ENCODE measurements around the gene DNPEP.
"Not testable (repeated sequence)": the region's sequence is repeated elsewhere in the genome, so short reads cannot be mapped to it uniquely, and the experiment has no call there.

The DNPEP gene

DNA sequence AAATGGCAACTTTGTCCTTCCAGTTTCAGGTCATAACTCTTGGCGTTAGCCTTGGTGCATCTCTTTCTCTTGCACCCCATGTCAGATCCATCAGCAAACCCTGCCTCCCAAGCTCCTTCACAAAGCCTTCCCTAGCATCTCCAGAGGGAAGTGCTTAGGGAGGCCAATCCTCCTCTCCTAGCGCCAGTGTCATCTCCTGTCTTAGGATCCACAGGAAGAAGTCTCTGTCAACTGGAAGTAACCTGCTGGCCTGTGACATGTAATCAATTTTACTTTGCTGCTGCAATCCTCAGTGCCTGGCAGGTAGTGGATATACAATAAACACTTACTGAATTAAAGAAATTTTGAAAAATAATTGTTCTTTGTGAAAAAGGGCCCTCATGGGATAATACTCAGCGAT, 7.9 kb upstream of the DNPEP start:
- Mint-ChIP-seq H3K4me3 (no peak overlapping the region), H3K36me3 (no peaks in the 10 kb centered on the region), H3K4me1 (peaks cover 8% of the 10 kb centered on the region), H3K27ac (no peak overlapping the region), H3K9me3 (no peaks in the 10 kb centered on the region)
- ATAC-seq, result no peak
- DNase-seq (ENCODE audit: low spot score in 2 of 2), result no peak

GRCh38 chr2:219395056-219395455, 7.3 kb upstream of the DNPEP start:
- not testable (repeated sequence) for H3K4me1 Mint-ChIP-seq; H3K36me3 Mint-ChIP-seq; H3K4me3 Mint-ChIP-seq; DNase-seq (ENCODE audit: low spot score in 2 of 2); H3K9me3 Mint-ChIP-seq; H3K27ac Mint-ChIP-seq; ATAC-seq

DNA sequence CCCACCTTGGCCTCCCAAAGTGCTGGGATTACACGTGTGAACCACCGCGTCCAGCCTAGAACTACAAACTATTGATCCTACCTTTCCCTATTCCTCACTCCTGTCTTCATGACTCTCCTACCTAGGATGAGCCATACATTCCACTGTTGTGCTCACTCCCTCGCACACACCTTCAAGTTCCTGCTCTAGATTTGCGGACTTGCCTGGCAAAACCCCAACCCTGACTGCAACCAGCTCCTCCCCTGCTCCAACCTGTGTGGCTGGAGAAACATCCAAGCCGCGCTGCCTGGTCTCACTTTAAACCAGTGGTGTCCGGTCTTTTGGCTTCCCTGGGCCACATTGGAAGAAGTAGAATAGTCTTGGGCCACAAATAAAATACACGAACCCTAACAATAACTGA, 5.0 kb upstream of the DNPEP start:
- DNase-seq (ENCODE audit: low spot score in 2 of 2) (no peak), ATAC-seq (no peak)
- no peaks in the 10 kb centered on the region for H3K9me3 Mint-ChIP-seq
- peaks cover 8% of the 10 kb centered on the region for H3K4me1 Mint-ChIP-seq
- no peaks in the 10 kb centered on the region for H3K36me3 Mint-ChIP-seq
- no peak overlapping the region for H3K27ac Mint-ChIP-seq
- no peak overlapping the region for H3K4me3 Mint-ChIP-seq

DNA sequence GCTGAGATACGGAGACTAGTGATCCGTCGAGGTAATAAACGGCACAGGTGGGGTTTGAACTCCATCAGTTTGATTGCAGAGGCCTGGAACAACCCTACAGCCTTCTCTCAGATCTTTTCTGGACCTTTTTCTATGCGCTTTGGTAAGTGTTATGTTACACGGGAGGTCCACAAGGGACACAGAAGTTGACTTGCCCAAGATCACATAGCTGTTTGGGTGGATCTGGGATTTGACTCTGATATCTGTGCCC, 1.1 kb upstream of the DNPEP start:
- no peak for DNase-seq (ENCODE audit: low spot score in 2 of 2)
- Mint-ChIP-seq H3K4me1 (peaks cover 17% of the 10 kb centered on the region), H3K4me3 (peak overlapping the region; percentile 93), H3K36me3 (peaks cover 37% of the 10 kb centered on the region), H3K27ac (peak overlapping the region; percentile 56), H3K9me3 (no peaks in the 10 kb centered on the region)
- ATAC-seq, result no peak

DNA sequence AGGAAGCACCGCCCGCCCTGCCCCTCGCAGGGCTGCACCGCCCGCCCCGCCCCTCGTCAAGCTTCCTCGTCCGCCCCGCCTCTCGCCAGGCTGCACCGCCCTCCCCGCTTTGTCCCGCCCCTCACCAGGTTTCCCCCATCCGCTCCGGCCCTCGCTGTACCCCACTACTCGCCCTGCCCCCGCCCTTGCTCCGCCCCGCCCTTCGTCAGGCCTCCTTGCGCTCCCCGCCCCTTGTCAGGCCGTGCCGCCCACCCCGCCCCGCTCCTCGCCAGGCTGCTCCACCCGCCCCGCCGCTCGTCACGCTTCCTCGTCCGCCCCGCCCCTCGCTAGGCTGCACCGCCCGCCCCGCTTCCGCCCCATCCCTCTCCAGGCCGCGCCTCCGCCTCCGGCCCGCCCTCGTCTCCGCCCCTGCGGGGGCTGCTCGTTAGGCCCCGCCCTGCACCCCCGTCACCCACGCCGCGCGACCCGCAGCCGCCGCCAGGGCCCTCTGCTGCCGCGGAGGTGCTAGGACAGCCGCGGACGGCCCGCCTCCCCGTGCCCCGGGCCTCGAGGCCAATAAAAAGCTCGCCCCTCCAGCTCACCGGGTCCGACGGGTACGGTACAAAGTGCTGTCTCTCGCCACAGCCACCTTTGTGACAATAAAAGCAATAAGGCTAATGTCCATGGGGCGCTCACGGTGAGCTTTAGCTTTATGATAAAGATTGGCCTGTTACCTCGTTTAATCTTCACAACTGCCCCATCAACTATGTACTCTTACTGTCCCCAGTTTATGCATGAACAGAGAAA, 602 bp upstream of the DNPEP start:
- Mint-ChIP-seq H3K36me3 (peaks cover 43% of the 10 kb centered on the region), H3K9me3 (no peaks in the 10 kb centered on the region), H3K27ac (peak overlapping the region; percentile 99), H3K4me3 (peak overlapping the region; percentile 93), H3K4me1 (peaks cover 23% of the 10 kb centered on the region)
- ATAC-seq (peak; percentile 83), DNase-seq (ENCODE audit: low spot score in 2 of 2) (peak; percentile 97 to 99)

DNA sequence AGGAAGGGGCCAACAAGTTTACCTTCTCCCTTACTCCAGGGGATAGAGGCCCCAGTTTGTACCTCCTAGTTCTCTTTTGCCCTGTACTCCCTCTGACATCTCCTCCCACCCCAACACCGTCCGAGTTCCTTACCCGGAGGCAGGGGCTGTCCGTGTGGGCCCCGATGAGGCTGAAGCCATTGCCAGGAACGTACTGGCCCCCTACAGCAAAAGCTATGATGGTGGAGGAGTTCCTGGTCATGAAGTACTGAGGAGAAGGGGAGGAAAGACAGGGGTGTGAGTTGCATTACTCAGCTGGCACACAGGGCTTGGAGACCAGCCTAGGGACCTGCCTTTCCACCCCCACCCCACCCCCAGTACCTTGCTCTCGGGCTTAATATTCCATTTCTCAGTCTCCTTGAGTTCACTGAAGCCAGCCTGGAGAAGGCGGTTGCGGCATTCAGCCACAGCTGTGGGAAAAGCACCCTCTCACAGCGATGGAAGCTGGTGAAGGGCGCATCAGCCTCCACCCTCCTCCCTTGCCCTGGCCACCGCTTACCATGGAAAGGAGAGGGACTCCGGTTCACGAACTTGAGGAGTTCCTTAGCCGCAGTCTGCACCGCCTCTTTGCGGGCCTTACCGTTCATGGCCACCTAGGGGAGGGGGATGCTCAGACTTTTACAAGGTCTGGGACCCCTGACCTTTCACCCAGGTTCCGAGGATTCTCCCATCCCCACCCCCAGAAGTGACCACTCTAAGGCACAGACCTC, 1.0 kb downstream of the DNPEP start:
- Mint-ChIP-seq H3K36me3 (peaks cover 59% of the 10 kb centered on the region), H3K27ac (peak overlapping the region; percentile 99), H3K9me3 (no peaks in the 10 kb centered on the region), H3K4me3 (peak overlapping the region; percentile 93), H3K4me1 (peaks cover 23% of the 10 kb centered on the region)
- ATAC-seq (no peak), DNase-seq (ENCODE audit: low spot score in 2 of 2) (no peak)

DNA sequence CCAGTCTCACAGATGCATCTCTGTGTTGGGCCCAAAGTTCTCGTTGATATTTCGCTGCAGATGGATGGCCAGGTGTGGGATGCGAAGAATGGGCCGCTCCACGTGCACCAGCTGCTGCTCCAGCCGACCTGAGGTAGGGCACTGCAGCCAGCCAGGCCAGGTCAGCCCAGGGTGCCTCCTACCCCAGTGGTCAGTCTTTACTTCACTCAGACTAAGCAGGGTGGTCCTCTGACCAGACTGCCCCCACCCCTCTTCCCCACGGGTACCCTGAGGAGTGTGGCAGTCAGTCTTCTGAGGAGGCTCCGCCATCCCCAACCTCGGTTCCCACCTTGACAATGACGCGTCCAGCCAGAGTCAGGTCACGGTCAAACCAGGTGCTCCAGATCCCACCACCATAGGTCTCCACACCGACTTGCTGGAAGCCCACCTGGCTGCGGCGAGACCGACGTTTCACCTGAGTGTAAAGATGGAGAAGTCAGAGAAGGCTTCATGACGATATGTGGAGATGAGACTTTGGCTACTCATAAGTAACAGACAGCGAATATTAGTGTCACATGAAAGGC, 1.7 kb downstream of the DNPEP start:
- no peaks in the 10 kb centered on the region for H3K9me3 Mint-ChIP-seq

GRCh38 chr2:219384859-219385258, 2.9 kb downstream of the DNPEP start:
- Mint-ChIP-seq H3K27ac (peak overlapping the region; percentile 80), H3K4me3 (no peak overlapping the region), H3K36me3 (peaks cover 69% of the 10 kb centered on the region), H3K9me3 (no peaks in the 10 kb centered on the region), H3K4me1 (peaks cover 23% of the 10 kb centered on the region)
- ATAC-seq (no peak), DNase-seq (ENCODE audit: low spot score in 2 of 2) (no peak)

More for the DNA sequence above, 1.7 kb downstream of the DNPEP start:
- peaks cover 23% of the 10 kb centered on the region for H3K4me1 Mint-ChIP-seq
- DNase-seq (ENCODE audit: low spot score in 2 of 2), result no peak
- no peak overlapping the region for H3K27ac Mint-ChIP-seq
- no peak for ATAC-seq
- H3K4me3 Mint-ChIP-seq, result peak overlapping the region; percentile 93
- H3K36me3 Mint-ChIP-seq, result peaks cover 65% of the 10 kb centered on the region

GRCh38 chr2:219384083-219384713, 3.5 kb downstream of the DNPEP start:
- DNase-seq (ENCODE audit: low spot score in 2 of 2), result no peak
- H3K36me3 Mint-ChIP-seq, result peaks cover 75% of the 10 kb centered on the region

GRCh38 chr2:219381448-219381847, 6.3 kb downstream of the DNPEP start:
- DNase-seq (ENCODE audit: low spot score in 2 of 2), result no peak
- Mint-ChIP-seq H3K9me3 (no peaks in the 10 kb centered on the region), H3K4me1 (peaks cover 13% of the 10 kb centered on the region), H3K36me3 (peaks cover 91% of the 10 kb centered on the region), H3K27ac (peak overlapping the region; percentile 72), H3K4me3 (no peak overlapping the region)
- no peak for ATAC-seq

More at GRCh38 chr2:219384083-219384713, 3.5 kb downstream of the DNPEP start:
- ATAC-seq, result no peak
- Mint-ChIP-seq H3K27ac (peak overlapping the region; percentile 83), H3K9me3 (no peaks in the 10 kb centered on the region), H3K4me3 (no peak overlapping the region), H3K4me1 (peaks cover 23% of the 10 kb centered on the region)

- H3K9me3 Mint-ChIP-seq, result no peaks in the 10 kb centered on the region
- peaks cover 91% of the 10 kb centered on the region for H3K36me3 Mint-ChIP-seq
- ATAC-seq (no peak), DNase-seq (ENCODE audit: low spot score in 2 of 2) (no peak)
- peaks cover 7% of the 10 kb centered on the region for H3K4me1 Mint-ChIP-seq
- no peak overlapping the region for H3K27ac Mint-ChIP-seq
- H3K4me3 Mint-ChIP-seq, result no peak overlapping the region
Observed at GRCh38 chr2:219380926-219381325, 6.8 kb downstream of the DNPEP start.

DNA sequence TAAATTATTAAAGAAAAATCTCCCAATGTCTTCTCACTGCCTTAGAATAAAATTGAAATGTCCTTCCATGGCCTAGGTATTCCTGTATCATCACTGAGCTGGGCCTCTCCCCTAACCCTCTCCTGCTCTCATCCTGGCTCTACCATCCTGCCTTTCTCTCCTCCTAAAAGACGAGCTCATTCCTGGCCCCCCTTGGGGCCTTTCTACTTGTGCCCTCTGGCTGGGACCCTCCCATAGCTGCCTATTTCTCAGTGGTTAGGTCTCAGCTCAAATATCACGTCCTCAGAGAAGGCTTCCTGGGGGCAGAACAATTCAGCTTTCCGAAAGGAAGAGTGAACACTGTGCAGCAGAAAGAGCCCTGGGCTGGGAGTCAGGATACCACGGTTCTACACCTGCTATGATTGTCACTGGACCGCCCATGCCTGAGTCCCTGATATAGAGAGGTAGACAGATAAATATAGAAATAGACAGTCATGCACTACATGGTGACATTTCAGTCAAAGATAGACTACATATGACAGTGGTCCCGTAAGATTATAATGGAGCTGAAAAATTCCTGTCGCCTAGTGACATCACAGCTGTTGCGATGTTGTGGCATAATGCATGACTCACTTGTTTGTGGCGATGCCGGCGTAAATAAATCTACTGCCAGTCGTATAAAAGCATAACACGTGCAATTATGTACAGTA, 9.4 kb downstream of the DNPEP start:
- Mint-ChIP-seq H3K36me3 (peaks cover 88% of the 10 kb centered on the region), H3K4me1 (peaks cover under 1% of the 10 kb centered on the region), H3K9me3 (no peaks in the 10 kb centered on the region), H3K4me3 (no peak overlapping the region), H3K27ac (peak overlapping the region; percentile 41)
- DNase-seq (ENCODE audit: low spot score in 2 of 2) (no peak), ATAC-seq (no peak)

DNA sequence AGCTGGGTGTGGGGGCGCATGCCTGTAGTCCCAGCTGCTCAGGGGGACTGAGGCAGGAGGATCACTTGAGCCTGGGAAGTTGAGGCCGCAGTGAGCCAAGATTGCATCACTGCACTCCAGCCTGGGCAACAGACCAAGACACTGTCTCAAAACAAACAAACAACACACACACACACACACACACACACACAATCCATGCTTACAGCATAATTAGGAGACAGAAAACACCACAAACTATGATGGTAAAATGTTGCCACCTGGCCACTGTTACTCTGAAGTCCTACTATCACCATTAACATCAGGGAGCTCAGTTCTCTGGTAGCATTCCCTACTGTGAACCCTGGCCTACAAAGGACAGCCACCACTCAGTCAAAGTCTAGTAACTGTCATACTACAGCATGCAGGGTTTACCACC, 18.3 kb downstream of the DNPEP start:
- Mint-ChIP-seq H3K4me3 (no peak overlapping the region), H3K9me3 (no peaks in the 10 kb centered on the region), H3K36me3 (peaks cover 16% of the 10 kb centered on the region), H3K27ac (no peak overlapping the region), H3K4me1 (peaks cover 4% of the 10 kb centered on the region)
- DNase-seq (ENCODE audit: low spot score in 2 of 2), result no peak
- no peak for ATAC-seq

- Mint-ChIP-seq H3K9me3 (no peaks in the 10 kb centered on the region), H3K36me3 (peaks cover 9% of the 10 kb centered on the region), H3K4me1 (peaks cover 4% of the 10 kb centered on the region), H3K27ac (no peak overlapping the region), H3K4me3 (no peak overlapping the region)
- ATAC-seq (no peak), DNase-seq (ENCODE audit: low spot score in 2 of 2) (no peak)
Observed at GRCh38 chr2:219368690-219369191, 19.0 kb downstream of the DNPEP start.
